ENCODE data around the gene GAGE12C.
"Not testable (repeated sequence)": the region's sequence is repeated elsewhere in the genome, so short reads cannot be mapped to it uniquely, and the experiment has no call there.

DNA sequence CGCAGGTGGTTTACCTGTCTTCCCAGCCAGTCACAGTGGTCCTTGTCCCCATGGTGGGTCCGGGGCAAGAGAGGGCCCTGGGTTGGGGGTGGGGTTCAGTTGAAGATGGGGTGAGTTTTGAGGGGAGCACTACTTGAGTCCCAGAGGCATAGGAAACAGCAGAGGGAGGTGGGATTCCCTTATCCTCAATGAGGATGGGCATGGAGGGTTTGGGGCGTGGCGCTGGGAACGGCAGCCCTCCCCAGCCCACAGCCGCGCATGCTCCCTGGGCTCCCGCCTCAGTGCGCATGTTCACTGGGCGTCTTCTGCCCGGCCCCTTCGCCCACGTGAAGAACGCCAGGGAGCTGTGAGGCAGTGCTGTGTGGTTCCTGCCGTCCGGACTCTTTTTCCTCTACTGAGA lies 28.6 kb downstream of the GAGE12C start, which contains the start of gene GAGE12F:
- TF ChIP-seq POLR2AphosphoS5 (IDR thresholded peaks at IDR 0.05; ENCODE audit: borderline replicate concordance, low read depth, low read length); EZH2 (IDR thresholded peaks at IDR 0.05): not testable (repeated sequence)
